A549 treated with DMSO at 1 μM for 4 hours (cell line): ENCODE data around the gene POTEB3. TPM values are rescaled to one million over a fixed set of nuclear protein-coding genes. Genes with fewer than 3 reads are reported as not detected.

Experiments
- total RNA-seq: library from RNA; stranded (reverse); fragments of 200-300 nt; extraction: Qiagen RNA extraction; gene quantifications from 5 replicates; pipeline ENCODE4 v1.2.3, GENCODE V29; 2022; ENCODE audit warnings: low read depth

Gene POTEB3
- total RNA-seq = not detected in 5 replicates

DNA sequence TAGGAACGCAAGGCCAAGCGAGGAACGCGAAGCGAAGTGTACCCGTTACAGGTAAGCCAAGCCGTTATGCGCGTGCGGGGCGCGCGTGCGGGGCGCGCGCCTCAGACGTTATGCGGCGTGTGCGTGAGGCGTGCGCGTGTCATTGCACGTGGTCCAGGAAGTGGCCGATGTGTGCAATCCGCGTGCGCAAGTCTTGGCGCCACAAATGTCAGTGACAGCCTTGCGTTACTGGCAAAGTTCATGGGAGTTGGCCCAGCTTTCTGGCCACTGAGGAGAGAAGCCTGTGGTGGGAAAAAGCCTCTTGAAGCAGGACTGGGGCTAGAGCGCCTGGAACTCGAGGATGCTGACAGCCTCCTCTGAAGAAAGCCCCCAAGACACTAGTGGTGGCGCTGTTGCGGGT lies at the start of gene POTEB3:
Gene POTEB3 (minus strand): TSS at position 101 of the 400 bp plus-strand sequence. CDS start 488 bp downstream, outside the sequence.

